M059J (cell line): ENCODE results near the gene IQGAP1. TPM values are rescaled to one million over a fixed set of nuclear protein-coding genes. Genes with fewer than 3 reads are reported as not detected.
"Not testable (repeated sequence)": the region's sequence is repeated elsewhere in the genome, so short reads cannot be mapped to it uniquely, and the experiment has no call there.

Source experiments
- DNase-seq: peaks from one replicate; pipeline ENCODE4 v3.0.0-alpha.2; 2012; ENCODE audit warnings: low read depth
- total RNA-seq: library from RNA; depleted of rRNA; stranded (reverse); fragments of >200 nt; shearing (Covaris generic); gene quantifications from 2 replicates; pipeline ENCODE4 v1.2.3, GENCODE V29; 2014

IQGAP1 gene
- total RNA-seq, 1 experiment from 2014 or later: 206 TPM

GRCh38 chr15:90376789-90377188, 11.3 kb upstream of the IQGAP1 start:
- DNase-seq: no peak

GRCh38 chr15:90379263-90379662, 8.8 kb upstream of the IQGAP1 start:
- DNase-seq: no peak

- DNase-seq: no peak
Observed at GRCh38 chr15:90381515-90381914, 6.5 kb upstream of the IQGAP1 start.

GRCh38 chr15:90382320-90382719, 5.7 kb upstream of the IQGAP1 start:
- DNase-seq: no peak

GRCh38 chr15:90386221-90386620, 1.8 kb upstream of the IQGAP1 start:
- DNase-seq: no peak

GRCh38 chr15:90388462-90389380, 679 bp downstream of the IQGAP1 start:
- peak; percentile 66 for DNase-seq

- DNase-seq: no peak
Observed at GRCh38 chr15:90389513-90389912, 1.5 kb downstream of the IQGAP1 start.

- DNase-seq: no peak
Observed at GRCh38 chr15:90393040-90393439, 5.0 kb downstream of the IQGAP1 start.

- no peak for DNase-seq
Observed at GRCh38 chr15:90394074-90394473, 6.0 kb downstream of the IQGAP1 start.

- DNase-seq: no peak
Observed at GRCh38 chr15:90394748-90395442, 6.9 kb downstream of the IQGAP1 start.

GRCh38 chr15:90396321-90396720, 8.3 kb downstream of the IQGAP1 start:
- DNase-seq: no peak

- DNase-seq: peak; percentile 56
Observed at GRCh38 chr15:90400005-90400758, 12.1 kb downstream of the IQGAP1 start.

- peak; percentile 99 for DNase-seq
Observed at GRCh38 chr15:90400759-90401314, 12.8 kb downstream of the IQGAP1 start.

GRCh38 chr15:90401495-90401894, 13.5 kb downstream of the IQGAP1 start:
- no peak for DNase-seq

- DNase-seq: peak; percentile 95
Observed at GRCh38 chr15:90402223-90402622, 14.2 kb downstream of the IQGAP1 start.

GRCh38 chr15:90402767-90403166, 14.7 kb downstream of the IQGAP1 start:
- DNase-seq: no peak

GRCh38 chr15:90405055-90405607, 17.1 kb downstream of the IQGAP1 start:
- no peak for DNase-seq

GRCh38 chr15:90407336-90407735, 19.3 kb downstream of the IQGAP1 start:
- no peak for DNase-seq

- no peak for DNase-seq
Observed at GRCh38 chr15:90407871-90408317, 19.9 kb downstream of the IQGAP1 start.

GRCh38 chr15:90408657-90409056, 20.6 kb downstream of the IQGAP1 start:
- DNase-seq: no peak

- not testable (repeated sequence) for DNase-seq
Observed at GRCh38 chr15:90409587-90409986, 21.5 kb downstream of the IQGAP1 start.
